Upper lobe of right lung (tissue), 1 donor: ENCODE data around the gene BBC3. TPM values are rescaled to one million over a fixed set of nuclear protein-coding genes. Genes with fewer than 3 reads are reported as not detected.
A peak's percentile ranks its signal among the peaks of the same experiment; 100 is the strongest.

ENCODE experiments used
- ATAC-seq: fragments of 200-7000 bp; cut with Tn5 transposase; one replicate; pipeline ENCODE4 v1.9.1; 2020; ENCODE audit warnings: mild to moderate bottlenecking, moderate library complexity
- DNase-seq: peaks from one replicate; pipeline ENCODE4 v3.0.0-alpha.2; 2020
- H3K27ac ChIP-seq: fragments of 200-600 bp; one replicate; pipeline ENCODE4 v1.8.0; 2022
- H3K27me3 ChIP-seq: fragments of 200-600 bp; one replicate; pipeline ENCODE4 v1.8.0; 2022; ENCODE audit warnings: mild to moderate bottlenecking
- H3K36me3 ChIP-seq: fragments of 200-600 bp; one replicate; pipeline ENCODE4 v1.8.0; 2022
- H3K4me1 ChIP-seq: fragments of 200-600 bp; one replicate; pipeline ENCODE4 v1.8.0; 2022
- H3K4me3 ChIP-seq: fragments of 200-600 bp; one replicate; pipeline ENCODE4 v1.8.0; 2022; ENCODE audit warnings: mild to moderate bottlenecking
- H3K9me3 ChIP-seq: fragments of 200-600 bp; one replicate; pipeline ENCODE4 v1.8.0; 2022
- intact Hi-C: fragments of 100-400 bp; cut with DNase I; formaldehyde crosslinking; loops from one replicate; pipeline ENCODE4 v1.11.0; 2022
- total RNA-seq: library from RNA; stranded (reverse); fragmentation: NEBNext Ultra II Directional; extraction: Animal tissue kit (Norgen Biotek cat#: 25700); gene quantifications from one replicate; pipeline ENCODE4 v1.2.1, GENCODE V29; 2021
- TF ChIP-seq, protein P1 (sequence below): fragments of 200-600 bp; IDR thresholded peaks from one replicate; pipeline ENCODE4 v1.8.0; 2022; ENCODE audit warnings: antibody characterized with exemption
- donor health status: DM: no; HTN: yes; CAD: no; lungs with severe emphysema.

BBC3 gene
- total RNA-seq, 1 donor from 2014 or later: 20.1 TPM

DNA sequence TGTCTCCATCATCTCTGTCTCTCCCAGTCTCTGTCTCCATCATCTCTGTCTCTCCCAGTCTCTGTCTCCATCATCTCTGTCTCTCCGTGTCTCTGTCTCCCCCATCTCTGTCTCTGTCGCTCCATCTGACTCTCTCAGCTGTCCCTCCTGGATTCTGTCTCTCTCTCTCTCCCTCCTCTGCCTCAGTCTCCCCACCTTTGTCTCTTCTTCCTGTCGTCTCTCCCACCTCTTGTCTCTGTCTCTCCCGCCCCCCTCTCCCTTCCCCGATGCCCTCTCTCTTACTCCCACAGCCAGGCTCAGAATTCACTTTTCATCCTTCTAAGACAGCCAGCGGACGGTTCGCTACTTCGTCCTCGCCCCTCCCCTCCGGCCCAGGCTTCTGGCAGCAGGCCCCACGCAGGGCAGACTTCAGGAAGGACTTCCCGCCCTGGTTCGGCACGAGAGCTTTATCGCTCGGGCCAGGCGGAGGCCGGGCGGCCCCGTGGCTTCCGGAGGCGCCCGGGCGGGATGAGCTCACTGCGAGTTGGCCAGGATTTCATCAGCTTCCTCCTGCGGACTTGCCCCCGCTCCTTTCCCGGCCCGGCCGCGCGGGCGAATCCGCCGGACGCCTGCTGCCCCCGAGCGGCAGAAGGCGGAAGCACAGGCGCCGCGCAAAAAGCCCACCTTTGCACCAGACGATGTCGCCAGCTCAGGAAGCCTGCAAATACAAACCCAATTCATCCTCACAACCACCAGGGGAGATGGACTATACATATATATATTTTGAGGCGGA, 13.0 kb upstream of the BBC3 start:
- H3K36me3 ChIP-seq: no peaks in the 10 kb centered on the region
- peak overlapping the region; percentile 55 for H3K27ac ChIP-seq
- peak overlapping the region; percentile 33 for H3K4me3 ChIP-seq
- ATAC-seq (peak; percentile 92), DNase-seq (peak; percentile 96)
- H3K4me1 ChIP-seq: peaks cover 24% of the 10 kb centered on the region
- H3K9me3 ChIP-seq: no peaks in the 10 kb centered on the region
- TF ChIP-seq, protein P1, sequence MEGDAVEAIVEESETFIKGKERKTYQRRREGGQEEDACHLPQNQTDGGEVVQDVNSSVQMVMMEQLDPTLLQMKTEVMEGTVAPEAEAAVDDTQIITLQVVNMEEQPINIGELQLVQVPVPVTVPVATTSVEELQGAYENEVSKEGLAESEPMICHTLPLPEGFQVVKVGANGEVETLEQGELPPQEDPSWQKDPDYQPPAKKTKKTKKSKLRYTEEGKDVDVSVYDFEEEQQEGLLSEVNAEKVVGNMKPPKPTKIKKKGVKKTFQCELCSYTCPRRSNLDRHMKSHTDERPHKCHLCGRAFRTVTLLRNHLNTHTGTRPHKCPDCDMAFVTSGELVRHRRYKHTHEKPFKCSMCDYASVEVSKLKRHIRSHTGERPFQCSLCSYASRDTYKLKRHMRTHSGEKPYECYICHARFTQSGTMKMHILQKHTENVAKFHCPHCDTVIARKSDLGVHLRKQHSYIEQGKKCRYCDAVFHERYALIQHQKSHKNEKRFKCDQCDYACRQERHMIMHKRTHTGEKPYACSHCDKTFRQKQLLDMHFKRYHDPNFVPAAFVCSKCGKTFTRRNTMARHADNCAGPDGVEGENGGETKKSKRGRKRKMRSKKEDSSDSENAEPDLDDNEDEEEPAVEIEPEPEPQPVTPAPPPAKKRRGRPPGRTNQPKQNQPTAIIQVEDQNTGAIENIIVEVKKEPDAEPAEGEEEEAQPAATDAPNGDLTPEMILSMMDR: peak; percentile 98
- no peaks in the 10 kb centered on the region for H3K27me3 ChIP-seq
- intact Hi-C loops: no loop called here

GRCh38 chr19:47243364-47243775, 12.4 kb upstream of the BBC3 start:
- peak overlapping the region; percentile 33 for H3K4me3 ChIP-seq
- DNase-seq (no peak), ATAC-seq (no peak)
- peaks cover 24% of the 10 kb centered on the region for H3K4me1 ChIP-seq
- intact Hi-C loops: no loop called here
- no peaks in the 10 kb centered on the region for H3K27me3 ChIP-seq
- TF ChIP-seq, protein P1: no peak
- no peaks in the 10 kb centered on the region for H3K36me3 ChIP-seq
- no peaks in the 10 kb centered on the region for H3K9me3 ChIP-seq
- H3K27ac ChIP-seq: no peak overlapping the region

DNA sequence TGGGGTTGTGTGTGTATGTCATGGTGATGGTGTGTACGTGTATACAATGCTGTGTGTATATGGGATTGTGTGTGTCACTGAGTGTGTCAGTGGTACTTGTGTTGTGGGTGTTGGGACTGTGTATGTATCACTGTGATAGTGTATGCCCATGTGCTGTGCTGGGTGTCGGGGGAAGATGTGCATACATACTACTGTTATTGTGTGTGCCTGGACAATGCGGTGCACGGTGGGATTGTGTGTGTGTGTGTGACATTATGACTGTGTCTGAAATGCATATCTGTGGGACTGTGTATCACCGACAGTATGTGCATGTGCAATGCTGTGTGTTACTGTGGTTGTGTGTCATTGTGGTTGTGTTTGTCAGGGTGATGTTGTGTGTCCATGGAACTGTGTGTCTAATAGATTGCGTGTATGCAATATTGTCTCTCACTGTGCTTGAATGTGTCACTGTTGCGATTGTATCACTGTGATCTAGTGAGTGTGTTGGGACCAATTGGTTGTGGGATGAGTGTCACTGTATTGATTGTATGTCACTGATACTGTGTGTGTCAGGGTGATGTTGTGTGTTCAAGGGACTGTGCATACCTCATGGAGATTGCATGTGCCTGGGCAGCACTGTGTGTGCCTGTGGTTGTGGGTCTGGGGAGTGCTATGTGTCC, 11.0 kb upstream of the BBC3 start:
- ATAC-seq: no peak
- no peaks in the 10 kb centered on the region for H3K27me3 ChIP-seq
- no peak for DNase-seq
- H3K36me3 ChIP-seq: no peaks in the 10 kb centered on the region
- no peak overlapping the region for H3K27ac ChIP-seq
- intact Hi-C loops: no loop called here
- TF ChIP-seq, protein P1: no peak
- H3K9me3 ChIP-seq: no peaks in the 10 kb centered on the region
- H3K4me3 ChIP-seq: no peak overlapping the region
- peaks cover 24% of the 10 kb centered on the region for H3K4me1 ChIP-seq

- no peak overlapping the region for H3K4me3 ChIP-seq
- TF ChIP-seq, protein P1: no peak
- H3K27ac ChIP-seq: no peak overlapping the region
- H3K9me3 ChIP-seq: no peaks in the 10 kb centered on the region
- peak; percentile 90 for DNase-seq
- peaks cover 24% of the 10 kb centered on the region for H3K4me1 ChIP-seq
- peak; percentile 66 for ATAC-seq
- no peaks in the 10 kb centered on the region for H3K27me3 ChIP-seq
- H3K36me3 ChIP-seq: no peaks in the 10 kb centered on the region
- intact Hi-C loops: no loop called here
These were observed 10.3 kb upstream of the BBC3 start for GRCh38 chr19:47240996-47241918.

DNA sequence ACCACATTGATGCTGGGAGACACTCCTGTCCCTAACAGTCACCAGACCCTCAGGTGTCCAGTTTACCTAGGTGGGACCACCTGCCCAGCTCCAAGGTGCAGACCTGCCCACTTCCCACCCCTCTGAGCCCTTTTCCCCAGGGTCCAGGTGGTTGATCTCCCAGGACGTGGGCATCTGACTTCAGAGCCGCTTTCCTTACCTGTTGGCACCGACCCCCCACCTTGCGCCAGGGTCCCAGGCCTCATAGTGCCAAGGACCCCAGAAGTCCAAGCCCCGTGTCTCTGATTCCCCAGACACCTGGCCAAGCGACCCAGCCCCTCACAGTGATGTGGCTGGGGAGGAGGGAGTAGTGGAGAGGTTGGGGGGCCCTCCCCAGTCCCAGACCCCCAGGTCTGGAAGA, 9.6 kb upstream of the BBC3 start:
- Histone ChIP-seq H3K9me3 (no peaks in the 10 kb centered on the region), H3K4me1 (peaks cover 24% of the 10 kb centered on the region), H3K27ac (no peak overlapping the region), H3K27me3 (no peaks in the 10 kb centered on the region), H3K4me3 (no peak overlapping the region), H3K36me3 (no peaks in the 10 kb centered on the region)
- ATAC-seq: no peak
- intact Hi-C loops: no loop called here
- TF ChIP-seq, protein P1: no peak
- DNase-seq: no peak
